Esophagus muscularis mucosa (tissue), 4 donors: Measurements from ENCODE around the gene LAGE3. TPM values are rescaled to one million over a fixed set of nuclear protein-coding genes. Genes with fewer than 3 reads are reported as not detected.

Source experiments
- DNase-seq: peaks from one replicate; pipeline ENCODE4 v3.0.0-alpha.2; 2017; ENCODE audit errors: extremely low spot score
- H3K27ac ChIP-seq, 4 donors: fragments of 200-600 bp; sonication (generic); replicated peaks in 1 of 4; 1 replicate in 3 of 4; 2 replicates in 1 of 4; pipeline ENCODE4 v1.5.1; 2016 to 2019; ENCODE audit warnings: mild to moderate bottlenecking in 1 of 4
- H3K27me3 ChIP-seq, 4 donors: fragments of 200-600 bp; sonication (generic); one replicate each; pipeline versions ENCODE4 v1.5.1 to v1.6.0; 2016 to 2019
- H3K36me3 ChIP-seq, 4 donors: fragments of 200-600 bp; sonication (generic); one replicate each; pipeline ENCODE4 v1.5.1; 2016 to 2019
- H3K4me1 ChIP-seq, 4 donors: fragments of 200-600 bp; sonication (generic); one replicate each; pipeline ENCODE4 v1.5.1; 2016 to 2019
- H3K4me3 ChIP-seq, 4 donors: fragments of 200-600 bp; sonication (generic); 1 replicate in 2 of 4; 2 replicates in 2 of 4; pipeline ENCODE4 v1.5.1; 2016 to 2019; ENCODE audit warnings: mild to moderate bottlenecking in 4 of 4, moderate library complexity in 1 of 4
- H3K9me3 ChIP-seq, 4 donors: fragments of 200-600 bp; sonication (generic); 1 replicate in 3 of 4; 2 replicates in 1 of 4; pipeline ENCODE4 v1.5.1; 2016 to 2019
- CTCF ChIP-seq, 3 experiments: fragments of 200-600 bp in 2 of 3; fragments of 450-650 bp in 1 of 3; sonication (generic) in 2 of 3; IDR thresholded peaks; one replicate each; pipeline ENCODE4 v1.5.1; 2017 to 2019; ENCODE audit warnings: antibody characterized with exemption in 3 of 3, mild to moderate bottlenecking in 2 of 3, moderate library complexity in 1 of 3
- EP300 ChIP-seq: sonication (generic); formaldehyde crosslinking; IDR thresholded peaks from one replicate; pipeline ENCODE4 v1.6.1; 2017; ENCODE audit warnings: antibody characterized with exemption
- POLR2A ChIP-seq: fragments of 450-650 bp; IDR thresholded peaks from one replicate; pipeline ENCODE4 v1.6.1; 2017; ENCODE audit warnings: antibody characterized with exemption, moderate library complexity, mild to moderate bottlenecking, low read depth
- POLR2AphosphoS5 ChIP-seq, 2 donors: sonication (generic); formaldehyde crosslinking; IDR thresholded peaks; one replicate each; pipeline ENCODE4 v1.6.1; 2017; ENCODE audit warnings: antibody characterized with exemption in 2 of 2
- WGBS: methylation state at CpG from one replicate; pipeline ENCODE4 v1.1.5; 2018; 5-methylcytosine and 5-hydroxymethylcytosine counted together
- intact Hi-C: fragments of 100-400 bp; cut with DNase I; formaldehyde crosslinking; loops from one replicate; pipeline ENCODE4 v1.15.1; 2023
- total RNA-seq, 4 donors: library from RNA; depleted of rRNA; stranded (reverse); fragments of >200 nt; gene quantifications; one replicate each; pipeline versions ENCODE4 v1.1.0 to v1.2.1, GENCODE V29; 2016

The LAGE3 gene
- total RNA-seq, 4 donors from 2014 or later = 14.1 to 21.7 (median 16.9) TPM

DNA sequence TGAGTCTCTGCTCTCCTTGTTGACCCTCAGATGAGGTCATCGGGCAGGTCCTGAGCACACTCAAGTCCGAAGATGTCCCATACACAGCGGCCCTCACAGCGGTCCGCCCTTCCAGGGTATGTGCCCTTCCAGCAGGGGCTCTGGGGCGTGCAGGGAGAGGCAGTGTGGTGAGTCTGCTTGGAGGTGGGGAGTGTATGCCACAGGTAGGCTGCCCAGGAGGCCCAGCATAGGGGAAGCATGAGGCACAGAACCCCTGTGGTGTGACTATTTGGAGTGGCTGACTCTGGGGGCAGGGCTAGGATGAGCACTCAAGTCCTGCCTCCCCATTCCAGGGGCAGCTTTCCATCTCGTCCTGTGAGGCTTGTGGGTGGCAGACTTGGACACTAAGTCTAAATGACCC lies 45.5 kb downstream of the LAGE3 start:
- no peaks in the 10 kb centered on the region for H3K9me3 ChIP-seq
- TF ChIP-seq CTCF (IDR thresholded peaks at IDR 0.05) (no peak), POLR2A (no peak), EP300 (no peak), POLR2AphosphoS5 (IDR thresholded peaks at IDR 0.05) (no peak)
- H3K27ac ChIP-seq = no peak overlapping the region
- H3K36me3 ChIP-seq = peaks cover 0 to 46% (median 39%) of the 10 kb centered on the region in 4 donors
- H3K27me3 ChIP-seq = no peaks in the 10 kb centered on the region
- intact Hi-C loops = no loop called here
- H3K4me3 ChIP-seq = no peak overlapping the region
- H3K4me1 ChIP-seq = peaks cover 11 to 36% (median 30%) of the 10 kb centered on the region in 4 donors
- 88% methylated on average over 6 of the region's 7 CpGs for WGBS
- no peak for DNase-seq

DNA sequence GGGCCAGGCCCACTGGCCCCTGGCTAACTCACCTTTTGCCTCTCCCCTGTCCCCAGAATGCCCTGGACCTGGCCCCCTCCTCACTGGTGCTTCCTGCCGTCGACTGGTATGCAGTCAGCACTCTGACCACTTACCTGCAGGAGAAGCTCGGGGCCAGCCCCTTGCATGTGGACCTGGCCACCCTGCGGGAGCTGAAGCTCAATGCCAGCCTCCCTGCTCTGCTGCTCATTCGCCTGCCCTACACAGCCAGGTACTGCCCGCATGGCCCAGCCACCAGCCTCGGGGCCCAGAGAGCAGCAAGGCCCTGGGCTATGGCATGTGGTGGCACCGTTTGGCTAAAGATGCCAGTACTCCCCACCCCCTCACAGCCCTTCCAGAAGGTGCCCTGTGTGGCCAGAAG lies 46.9 kb downstream of the LAGE3 start:
- no CpG with 5 or more reads among the region's 8 CpGs for WGBS
- intact Hi-C loops = no loop called here

GRCh38 chrX:154431341-154431740 lies 47.7 kb downstream of the LAGE3 start:
- H3K9me3 ChIP-seq = no peaks in the 10 kb centered on the region
- H3K4me3 ChIP-seq = no peak overlapping the region
- H3K36me3 ChIP-seq = peaks cover 0 to 46% (median 39%) of the 10 kb centered on the region in 4 donors
- peaks cover 8 to 37% (median 34%) of the 10 kb centered on the region in 4 donors for H3K4me1 ChIP-seq
- TF ChIP-seq EP300 = no peak
- TF ChIP-seq POLR2A = no peak
- TF ChIP-seq CTCF (IDR thresholded peaks at IDR 0.05) = no peak
- TF ChIP-seq POLR2AphosphoS5 (IDR thresholded peaks at IDR 0.05) = no peak
- H3K27me3 ChIP-seq = no peaks in the 10 kb centered on the region
- no peak overlapping the region for H3K27ac ChIP-seq
- intact Hi-C loops = no loop called here
- 78% methylated on average over 5 of the region's 5 CpGs for WGBS
- no peak for DNase-seq

More for the DNA sequence above, 46.9 kb downstream of the LAGE3 start:
- no peak overlapping the region for H3K4me3 ChIP-seq
- H3K27ac ChIP-seq = no peak overlapping the region
- H3K4me1 ChIP-seq = peaks cover 9 to 34% (median 30%) of the 10 kb centered on the region in 4 donors
- peaks cover 0 to 46% (median 39%) of the 10 kb centered on the region in 4 donors for H3K36me3 ChIP-seq
- no peaks in the 10 kb centered on the region for H3K9me3 ChIP-seq
- no peaks in the 10 kb centered on the region for H3K27me3 ChIP-seq
- TF ChIP-seq POLR2A (no peak), POLR2AphosphoS5 (IDR thresholded peaks at IDR 0.05) (no peak), CTCF (IDR thresholded peaks at IDR 0.05) (no peak), EP300 (no peak)
- no peak for DNase-seq

DNA sequence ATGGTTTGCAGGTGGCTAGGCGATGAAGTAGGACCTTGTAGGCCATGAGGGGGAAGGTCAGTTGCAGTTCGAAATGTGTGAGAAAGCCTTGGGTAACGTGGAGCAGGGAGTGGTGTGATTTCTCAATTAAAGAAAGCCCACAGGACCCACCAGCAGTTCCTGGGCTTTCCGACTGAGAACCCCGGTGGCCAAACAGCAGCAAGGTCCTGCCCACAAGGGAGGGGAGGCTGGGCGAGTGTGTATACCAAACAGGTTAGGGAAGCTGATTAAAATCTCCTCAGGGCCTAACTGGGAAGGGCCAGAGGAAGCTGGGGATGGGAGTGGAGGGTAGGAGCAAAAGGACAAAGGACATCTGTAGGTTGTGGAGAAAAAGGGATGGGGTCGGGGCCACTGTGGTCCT lies 48.2 kb downstream of the LAGE3 start:
- H3K9me3 ChIP-seq = no peaks in the 10 kb centered on the region
- WGBS = 68% methylated on average over 7 of the region's 7 CpGs
- H3K4me3 ChIP-seq = no peak overlapping the region
- DNase-seq = no peak
- peak overlapping the region in 1 of 4 donors; percentile 26 for H3K27ac ChIP-seq
- H3K27me3 ChIP-seq = no peaks in the 10 kb centered on the region
- peaks cover 5 to 34% (median 33%) of the 10 kb centered on the region in 4 donors for H3K4me1 ChIP-seq
- H3K36me3 ChIP-seq = peaks cover 0 to 46% (median 39%) of the 10 kb centered on the region in 4 donors
- intact Hi-C loops = no loop called here
- TF ChIP-seq POLR2A (no peak), EP300 (no peak), CTCF (IDR thresholded peaks at IDR 0.05) (no peak), POLR2AphosphoS5 (IDR thresholded peaks at IDR 0.05) (no peak)

DNA sequence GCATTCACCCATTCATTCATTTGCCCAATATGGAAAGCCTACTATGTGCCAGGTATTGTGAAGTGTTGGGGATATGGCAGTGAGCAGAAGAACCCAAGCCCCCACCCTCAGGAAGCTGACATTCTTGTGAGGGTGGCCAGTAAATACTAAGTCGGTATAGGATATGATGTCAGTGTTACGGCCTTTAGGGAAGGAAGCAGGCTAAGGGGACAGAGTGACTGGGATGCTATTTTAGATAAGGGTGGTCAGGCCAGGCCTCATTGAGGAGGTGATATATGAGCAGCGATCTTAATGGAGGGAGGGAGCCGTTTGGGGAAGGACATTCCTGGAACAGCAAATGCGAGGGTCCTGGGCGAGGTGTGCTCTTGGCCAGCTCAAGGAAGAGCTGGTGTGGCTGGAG lies 48.6 kb downstream of the LAGE3 start:
- no peak for DNase-seq
- Histone ChIP-seq H3K27me3 (no peaks in the 10 kb centered on the region), H3K4me3 (no peak overlapping the region), H3K36me3 (peaks cover 0 to 43% (median 36%) of the 10 kb centered on the region in 4 donors), H3K9me3 (no peaks in the 10 kb centered on the region), H3K27ac (peak overlapping the region in 1 of 4 donors; percentile 26), H3K4me1 (peaks cover 5 to 34% (median 33%) of the 10 kb centered on the region in 4 donors)
- intact Hi-C loops = no loop called here
- TF ChIP-seq CTCF (IDR thresholded peaks at IDR 0.05) (no peak), POLR2A (no peak), EP300 (no peak), POLR2AphosphoS5 (IDR thresholded peaks at IDR 0.05) (no peak)
- WGBS = 63% methylated on average over 6 of the region's 6 CpGs
